Aorta (tissue), 5 donors: Measurements from ENCODE around the gene JAK1. TPM values are rescaled to one million over a fixed set of nuclear protein-coding genes. Genes with fewer than 3 reads are reported as not detected.
A peak's percentile ranks its signal among the peaks of the same experiment; 100 is the strongest.
"Not testable (repeated sequence)": the region's sequence is repeated elsewhere in the genome, so short reads cannot be mapped to it uniquely, and the experiment has no call there.

Source experiments
- ATAC-seq: fragments of 200-7000 bp; cut with Tn5 transposase; one replicate; pipeline ENCODE4 v1.9.1; 2022; ENCODE audit warnings: moderate library complexity; ENCODE audit not compliant: low FRiP score
- DNase-seq, 2 donors: peaks; one replicate each; pipeline ENCODE4 v3.0.0-alpha.2; 2020
- H3K27ac ChIP-seq, 2 donors: one replicate each; pipeline ENCODE4 v1.5.1; 2013; ENCODE audit warnings: low read length in 2 of 2, mild to moderate bottlenecking in 2 of 2, moderate library complexity in 2 of 2, control low read depth in 1 of 2, inconsistent platforms in 1 of 2, low read depth in 1 of 2
- H3K27me3 ChIP-seq, 2 donors: one replicate each; pipeline ENCODE4 v1.6.1; 2013; ENCODE audit warnings: control low read depth in 1 of 2, low read length in 1 of 2, mild to moderate bottlenecking in 1 of 2, moderate library complexity in 1 of 2; ENCODE audit not compliant: insufficient read depth in 2 of 2, control insufficient read depth in 1 of 2
- H3K36me3 ChIP-seq, 2 donors: one replicate each; pipeline ENCODE4 v1.6.1; 2013; ENCODE audit warnings: control low read depth in 1 of 2, low read length in 1 of 2, mild to moderate bottlenecking in 1 of 2; ENCODE audit not compliant: insufficient read depth in 2 of 2, control insufficient read depth in 1 of 2
- H3K4me1 ChIP-seq, 2 donors: one replicate each; pipeline ENCODE4 v1.6.1; 2013; ENCODE audit warnings: low read length in 2 of 2, control low read depth in 1 of 2, mild to moderate bottlenecking in 1 of 2, moderate library complexity in 1 of 2; ENCODE audit not compliant: insufficient read depth in 2 of 2, control insufficient read depth in 1 of 2
- H3K4me3 ChIP-seq, 2 donors: one replicate each; pipeline ENCODE4 v1.5.1; 2013; ENCODE audit warnings: low read length in 2 of 2, control low read depth in 1 of 2, mild to moderate bottlenecking in 1 of 2
- H3K9me3 ChIP-seq: one replicate; pipeline ENCODE4 v1.6.1; 2013; ENCODE audit warnings: mild to moderate bottlenecking, low read length; ENCODE audit not compliant: control insufficient read depth
- WGBS, 2 donors: extraction: QIAGEN DNeasy Blood & Tissue Kit; methylation state at CpG; one replicate each; pipeline ENCODE4 v1.1.7; 2013; 5-methylcytosine and 5-hydroxymethylcytosine counted together
- intact Hi-C, 2 donors: fragments of 100-400 bp; cut with DNase I; formaldehyde crosslinking; loops; one replicate each; pipeline versions ENCODE4 v1.14.2 to v1.15.0; 2022
- polyA plus RNA-seq, 2 donors: library from polyadenylated mRNA; stranded (reverse); fragments of 200-250 nt; gene quantifications; one replicate each; pipeline ENCODE4 v1.2.3, GENCODE V29; 2013
- total RNA-seq, 2 donors: library from RNA; stranded (reverse); fragmentation: NEBNext Ultra II Directional; extraction: Animal tissue kit (Norgen Biotek cat#: 25700); gene quantifications; one replicate each; pipeline ENCODE4 v1.2.1, GENCODE V29; 2021
- donor health status: healthy with polysubstance abuse.
- donor health status: Bipolar disorder and iron deficiency.
- donor health status: DM: no; HTN: no; CAD: no.
- donor health status: DM: no; HTN: no; CAD: no.
- donor health status: DM: yes; HTN: yes; CAD: no.

Gene JAK1
- total and polyA plus RNA-seq, 4 donors = 24.3 to 132 (median 74.6) TPM

- H3K27me3 ChIP-seq = no peaks in the 10 kb centered on the region
- no peaks in the 10 kb centered on the region for H3K9me3 ChIP-seq
- DNase-seq = no peak
- H3K4me1 ChIP-seq = no peaks in the 10 kb centered on the region
- no peak for ATAC-seq
- intact Hi-C loops = no loop called here
- H3K27ac ChIP-seq = no peak overlapping the region
- H3K36me3 ChIP-seq = peaks cover 9 to 11% of the 10 kb centered on the region in 2 donors
- H3K4me3 ChIP-seq = no peak overlapping the region
Measured at GRCh38 chr1:64834734-64835133, 131.6 kb downstream of the JAK1 start.

GRCh38 chr1:64830030-64830651 lies 136.2 kb downstream of the JAK1 start:
- DNase-seq (no peak), ATAC-seq (no peak)
- Histone ChIP-seq H3K27ac (no peak overlapping the region), H3K4me1 (no peaks in the 10 kb centered on the region), H3K27me3 (no peaks in the 10 kb centered on the region), H3K9me3 (no peaks in the 10 kb centered on the region), H3K36me3 (peaks cover 4 to 10% of the 10 kb centered on the region in 2 donors), H3K4me3 (no peak overlapping the region)
- intact Hi-C loops = no loop called here
- 58 to 64% methylated on average over 5 of the region's 5 CpGs for WGBS, 2 donors

DNA sequence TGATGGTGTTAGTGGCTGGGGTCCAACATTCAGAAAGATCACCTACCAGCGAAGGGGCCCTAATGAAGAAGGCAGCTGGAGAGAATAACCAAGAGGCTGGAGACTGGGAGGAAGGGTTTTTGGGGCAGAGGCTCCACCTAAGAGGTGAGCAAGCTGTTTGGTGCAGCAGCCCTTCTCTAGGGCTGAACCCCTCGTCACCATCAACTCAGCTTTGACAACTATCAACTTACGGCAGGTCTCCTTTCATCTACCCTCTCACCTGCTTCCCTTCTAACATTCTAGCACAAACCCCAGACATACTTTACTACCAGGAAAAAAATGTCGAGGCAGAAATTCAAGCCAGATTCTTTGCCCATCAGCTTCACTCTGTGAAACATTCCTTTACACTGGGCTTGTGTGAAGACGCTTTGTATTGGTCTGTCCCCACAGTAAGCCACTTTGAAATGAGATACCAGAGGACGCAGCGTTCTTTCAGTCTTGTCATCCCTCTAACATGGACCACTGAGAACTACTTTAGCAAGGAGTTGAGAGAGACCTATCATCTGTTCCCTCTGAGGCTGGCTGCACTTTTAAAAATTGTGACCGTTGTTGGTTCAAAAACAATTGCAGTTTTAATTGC lies 136.8 kb downstream of the JAK1 start:
- DNase-seq = no peak
- 70 to 71% methylated on average over 8 of the region's 8 CpGs for WGBS, 2 donors
- intact Hi-C loops = loop anchor here (5.0 to 10.0 kb wide), 2 partner anchors 82 to 85 kb away; partner anchors contain the start of gene RAVER2 (in 2 of the 2)

DNA sequence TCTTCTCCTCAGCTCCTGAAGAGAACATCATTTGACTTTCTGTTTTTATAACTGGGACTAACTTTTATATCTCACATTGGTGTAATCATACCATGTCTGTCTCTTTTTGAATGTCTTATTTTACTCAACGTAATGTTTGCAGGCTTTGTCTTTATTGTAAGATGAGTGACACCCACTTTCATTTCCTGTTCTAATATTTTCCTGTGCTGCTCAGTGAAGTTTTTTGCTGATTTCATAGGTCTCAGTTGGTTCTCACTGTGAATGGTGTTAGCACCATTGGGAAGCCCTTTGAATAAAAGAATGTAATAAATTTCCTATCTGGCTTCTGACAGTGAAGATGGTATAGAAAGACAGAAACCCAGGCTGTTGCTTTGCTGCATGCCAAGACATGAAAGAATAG lies 137.5 kb downstream of the JAK1 start:
- DNase-seq (no peak), ATAC-seq (no peak)
- Histone ChIP-seq H3K27ac (no peak overlapping the region), H3K36me3 (peaks cover 2 to 8% of the 10 kb centered on the region in 2 donors), H3K4me3 (no peak overlapping the region), H3K27me3 (no peaks in the 10 kb centered on the region), H3K4me1 (no peaks in the 10 kb centered on the region), H3K9me3 (no peaks in the 10 kb centered on the region)
- intact Hi-C loops = loop anchor here (5.0 to 10.0 kb wide), 2 partner anchors 82 to 84 kb away; partner anchors contain the start of gene RAVER2 (in 2 of the 2)
- 30 to 46% methylated on average over 1 of the region's 1 CpG for WGBS, 2 donors

More for the DNA sequence above, 136.8 kb downstream of the JAK1 start:
- H3K27me3 ChIP-seq = no peaks in the 10 kb centered on the region
- H3K9me3 ChIP-seq = no peaks in the 10 kb centered on the region
- ATAC-seq = no peak
- no peaks in the 10 kb centered on the region for H3K4me1 ChIP-seq
- no peak overlapping the region for H3K27ac ChIP-seq
- H3K4me3 ChIP-seq = no peak overlapping the region
- H3K36me3 ChIP-seq = peaks cover 2 to 8% of the 10 kb centered on the region in 2 donors

- 87 to 88% methylated on average over 5 of the region's 5 CpGs for WGBS, 2 donors
- DNase-seq (no peak), ATAC-seq (no peak)
- Histone ChIP-seq H3K27me3 (no peaks in the 10 kb centered on the region), H3K9me3 (no peaks in the 10 kb centered on the region), H3K27ac (no peak overlapping the region), H3K36me3 (peaks cover 2 to 3% of the 10 kb centered on the region in 2 donors), H3K4me1 (no peaks in the 10 kb centered on the region), H3K4me3 (no peak overlapping the region)
- intact Hi-C loops = loop anchor here (5.0 to 10.0 kb wide), 2 partner anchors 80 to 82 kb away; partner anchors contain the start of gene RAVER2 (in 2 of the 2)
Measured at GRCh38 chr1:64826991-64827390, 139.4 kb downstream of the JAK1 start.

DNA sequence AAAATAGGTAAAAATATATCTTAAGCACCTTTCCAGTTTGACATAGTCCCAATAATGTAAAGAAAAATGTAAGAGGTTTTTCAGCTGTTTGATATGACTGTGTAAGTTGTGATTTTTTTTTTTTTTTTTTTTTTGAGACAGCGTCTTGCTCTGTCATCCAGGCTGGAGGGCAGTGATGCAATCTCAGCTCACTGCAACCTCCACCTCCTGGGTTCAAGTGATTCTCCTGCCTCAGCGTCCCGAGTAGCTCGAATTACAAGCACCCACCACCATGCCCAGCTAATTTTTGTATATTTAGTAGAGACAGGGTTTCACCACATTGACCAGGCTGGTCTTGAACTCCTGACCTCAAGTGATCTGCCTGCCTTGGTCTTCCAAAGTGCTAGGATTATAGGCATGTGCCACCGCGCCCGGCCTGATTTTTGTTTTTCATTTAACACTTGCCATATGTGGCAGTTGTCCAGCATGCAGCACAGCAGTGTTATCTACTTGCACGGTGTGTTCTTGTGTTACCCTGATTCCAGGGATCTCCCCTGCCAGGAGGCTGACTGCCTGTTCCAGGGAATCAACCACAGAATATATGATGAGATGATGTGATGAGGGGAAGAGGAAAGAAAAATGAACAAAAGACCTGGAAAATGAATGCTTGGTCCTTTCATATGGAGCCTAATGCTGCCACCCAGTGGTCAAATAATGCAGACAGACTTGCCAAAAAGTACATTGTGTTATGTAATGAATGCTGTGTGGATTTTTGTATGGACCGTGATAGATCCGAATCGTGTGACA lies 142.5 kb downstream of the JAK1 start:
- no peaks in the 10 kb centered on the region for H3K27me3 ChIP-seq
- no peaks in the 10 kb centered on the region for H3K4me1 ChIP-seq
- no peak overlapping the region for H3K4me3 ChIP-seq
- H3K27ac ChIP-seq = no peak overlapping the region
- 33 to 34% methylated on average over 11 of the region's 11 CpGs for WGBS, 2 donors
- peaks cover 0 to 5% of the 10 kb centered on the region in 2 donors for H3K36me3 ChIP-seq
- intact Hi-C loops = loop anchor here (2.0 to 10.0 kb wide), 4 partner anchors 79 to 557 kb away; partner anchors contain the start of gene RAVER2 (in 1 of the 2)
- DNase-seq = peak in 1 of 2 donors; percentile 75
- peak; percentile 86 for ATAC-seq
- no peaks in the 10 kb centered on the region for H3K9me3 ChIP-seq

- Histone ChIP-seq H3K27me3 (no peaks in the 10 kb centered on the region), H3K4me1 (no peaks in the 10 kb centered on the region), H3K36me3 (peaks cover 0 to 5% of the 10 kb centered on the region in 2 donors), H3K27ac (peak overlapping the region in 1 of 2 donors; percentile 36), H3K9me3 (no peaks in the 10 kb centered on the region), H3K4me3 (no peak overlapping the region)
- intact Hi-C loops = loop anchor here (5.0 to 10.0 kb wide), 3 partner anchors 78 to 555 kb away; partner anchors contain the start of gene RAVER2 (in 1 of the 2)
- no peak for ATAC-seq
- WGBS, 2 donors = 6 to 9% methylated on average over 1 of the region's 1 CpG
- no peak for DNase-seq
Measured at GRCh38 chr1:64822621-64823020, 143.7 kb downstream of the JAK1 start.

DNA sequence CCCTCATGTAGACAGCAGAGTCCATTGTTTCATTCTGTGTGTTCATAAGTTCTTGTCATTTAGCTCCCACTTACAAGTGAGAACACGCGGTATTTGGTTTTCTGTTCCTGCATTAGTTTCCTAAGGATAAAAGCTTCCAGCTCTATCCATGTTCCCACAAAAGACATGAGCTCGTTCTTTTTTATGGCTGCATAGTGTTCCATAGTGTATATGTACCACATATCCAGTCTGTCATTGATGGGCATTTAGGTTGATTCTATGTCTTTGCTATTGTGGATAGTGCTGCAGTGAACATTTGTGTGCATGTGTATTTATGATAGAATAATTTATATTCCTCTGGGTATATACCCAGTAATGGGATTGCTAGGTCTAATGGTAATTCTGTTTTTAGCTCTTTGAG lies 145.8 kb downstream of the JAK1 start:
- not testable (repeated sequence) for DNase-seq, ATAC-seq, H3K4me3 ChIP-seq, H3K4me1 ChIP-seq, H3K9me3 ChIP-seq, H3K27ac ChIP-seq, H3K27me3 ChIP-seq, H3K36me3 ChIP-seq
- WGBS, 2 donors = 96 to 99% methylated on average over 3 of the region's 3 CpGs
- intact Hi-C loops = loop anchor here (5.0 to 10.0 kb wide), 3 partner anchors 76 to 553 kb away; partner anchors contain the start of gene RAVER2 (in 1 of the 2)
